GM20000 (cell line): Measurements from ENCODE around the gene GPR160.

Experiments used
- DNase-seq: peaks from one replicate; pipeline ENCODE4 v3.0.0; 2012; ENCODE audit warnings: low spot score
- CTCF ChIP-seq: IDR thresholded peaks from 2 replicates; pipeline ENCODE4 v1.5.1; 2012; ENCODE audit warnings: mild to moderate bottlenecking, control low read depth; ENCODE audit errors: extremely low read depth, missing control alignments

Gene GPR160

GRCh38 chr3:170057550-170057949 is 19.8 kb downstream of the GPR160 start:
- no peak for TF ChIP-seq CTCF
- DNase-seq = no peak

- TF ChIP-seq CTCF = no peak
- no peak for DNase-seq
Observed at GRCh38 chr3:170058127-170058526, 20.3 kb downstream of the GPR160 start.

GRCh38 chr3:170059447-170059846 is 21.7 kb downstream of the GPR160 start:
- TF ChIP-seq CTCF = no peak

GRCh38 chr3:170062068-170062467 is 24.3 kb downstream of the GPR160 start:
- no peak for DNase-seq
- TF ChIP-seq CTCF = no peak

More at GRCh38 chr3:170059447-170059846, 21.7 kb downstream of the GPR160 start:
- no peak for DNase-seq

GRCh38 chr3:170062769-170063168 is 25.0 kb downstream of the GPR160 start:
- no peak for TF ChIP-seq CTCF
- DNase-seq = no peak

GRCh38 chr3:170063691-170064090 is 25.9 kb downstream of the GPR160 start:
- no peak for TF ChIP-seq CTCF
- no peak for DNase-seq

- no peak for DNase-seq
- no peak for TF ChIP-seq CTCF
Observed at GRCh38 chr3:170064108-170064507, 26.3 kb downstream of the GPR160 start.
